HL-60/S4 treated with retinoic acid at 250 ng/mL for 4 days and 3 days (cell line): ENCODE data around the gene AHI1.
"Not testable (repeated sequence)": the region's sequence is repeated elsewhere in the genome, so short reads cannot be mapped to it uniquely, and the experiment has no call there.

Experiments used
- in situ Hi-C: fragments of 300-500 bp; cut with MboI; formaldehyde crosslinking; loops from 2 replicates; pipeline ENCODE4 v1.7.0; 2022; ENCODE audit warnings: low sequenced_read_pairs

Gene AHI1

GRCh38 chr6:135339920-135340319 is 157.6 kb downstream of the AHI1 start:
- in situ Hi-C loops = not testable (repeated sequence)

- in situ Hi-C loops = no loop called here
Observed at GRCh38 chr6:135334169-135334568, 163.4 kb downstream of the AHI1 start.

GRCh38 chr6:135331002-135331401 is 166.5 kb downstream of the AHI1 start:
- in situ Hi-C loops = no loop called here

- in situ Hi-C loops = no loop called here
Observed at GRCh38 chr6:135329851-135330803, 167.4 kb downstream of the AHI1 start.

- in situ Hi-C loops = no loop called here
Observed at GRCh38 chr6:135328136-135328535, 169.4 kb downstream of the AHI1 start.

- in situ Hi-C loops = no loop called here
Observed at GRCh38 chr6:135325624-135326424, 171.7 kb downstream of the AHI1 start.

GRCh38 chr6:135324531-135324930 is 173.0 kb downstream of the AHI1 start:
- in situ Hi-C loops = no loop called here

- in situ Hi-C loops = no loop called here
Observed at GRCh38 chr6:135323979-135324378, 173.6 kb downstream of the AHI1 start.

GRCh38 chr6:135323202-135323668 is 174.3 kb downstream of the AHI1 start:
- in situ Hi-C loops = no loop called here

GRCh38 chr6:135322427-135323201 is 174.9 kb downstream of the AHI1 start:
- in situ Hi-C loops = no loop called here

- in situ Hi-C loops = no loop called here
Observed at GRCh38 chr6:135320721-135321621, 176.6 kb downstream of the AHI1 start.

- in situ Hi-C loops = no loop called here
Observed at GRCh38 chr6:135319819-135320218, 177.7 kb downstream of the AHI1 start.

- in situ Hi-C loops = no loop called here
Observed at GRCh38 chr6:135318738-135319469, 178.6 kb downstream of the AHI1 start.

- in situ Hi-C loops = no loop called here
Observed at GRCh38 chr6:135314543-135314942, 183.0 kb downstream of the AHI1 start.

- in situ Hi-C loops = no loop called here
Observed at GRCh38 chr6:135311446-135312200, 185.9 kb downstream of the AHI1 start.

- in situ Hi-C loops = no loop called here
Observed at GRCh38 chr6:135310291-135310690, 187.2 kb downstream of the AHI1 start.

GRCh38 chr6:135306740-135307420 is 190.7 kb downstream of the AHI1 start:
- in situ Hi-C loops = no loop called here

GRCh38 chr6:135306166-135306565 is 191.4 kb downstream of the AHI1 start:
- in situ Hi-C loops = no loop called here
